Measurements from ENCODE around the gene XXYLT1.
A peak's percentile ranks its signal among the peaks of the same experiment; 100 is the strongest.

XXYLT1 gene

DNA sequence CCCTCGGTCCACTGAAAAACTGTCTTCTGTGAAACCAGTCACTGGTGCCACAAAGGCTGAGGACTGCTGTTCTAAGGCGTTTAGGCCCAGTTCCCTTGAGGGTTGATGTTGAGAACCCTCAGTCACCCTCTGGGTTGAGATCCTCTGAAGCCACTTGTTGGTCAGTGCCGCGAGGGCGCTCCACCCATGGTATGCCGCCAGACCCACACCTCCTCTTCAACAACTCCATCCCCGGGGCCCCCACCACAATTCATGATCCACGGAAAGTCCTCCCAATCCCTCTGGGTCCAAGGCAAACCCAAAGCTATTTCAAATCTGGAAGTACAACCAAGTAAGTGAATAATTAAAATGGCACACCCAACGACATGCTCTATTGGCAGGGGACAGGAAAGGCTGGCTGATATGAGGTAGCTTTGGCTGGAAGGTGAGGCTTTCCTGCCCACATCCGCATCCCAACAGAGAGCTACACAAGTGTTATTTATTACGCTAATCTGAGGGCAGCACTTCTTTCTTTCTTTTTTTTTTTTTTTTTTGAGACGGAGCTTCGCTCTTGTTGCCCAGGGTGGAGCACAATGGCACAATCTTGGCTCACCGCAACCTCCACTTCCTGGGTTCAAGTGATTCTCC lies 58.1 kb downstream of the XXYLT1 start:
- DNase-seq (ENCODE audit: low read depth) = no peak
- no peak overlapping the region for H3K4me3 ChIP-seq (ENCODE audit: low read depth, low read length)

DNA sequence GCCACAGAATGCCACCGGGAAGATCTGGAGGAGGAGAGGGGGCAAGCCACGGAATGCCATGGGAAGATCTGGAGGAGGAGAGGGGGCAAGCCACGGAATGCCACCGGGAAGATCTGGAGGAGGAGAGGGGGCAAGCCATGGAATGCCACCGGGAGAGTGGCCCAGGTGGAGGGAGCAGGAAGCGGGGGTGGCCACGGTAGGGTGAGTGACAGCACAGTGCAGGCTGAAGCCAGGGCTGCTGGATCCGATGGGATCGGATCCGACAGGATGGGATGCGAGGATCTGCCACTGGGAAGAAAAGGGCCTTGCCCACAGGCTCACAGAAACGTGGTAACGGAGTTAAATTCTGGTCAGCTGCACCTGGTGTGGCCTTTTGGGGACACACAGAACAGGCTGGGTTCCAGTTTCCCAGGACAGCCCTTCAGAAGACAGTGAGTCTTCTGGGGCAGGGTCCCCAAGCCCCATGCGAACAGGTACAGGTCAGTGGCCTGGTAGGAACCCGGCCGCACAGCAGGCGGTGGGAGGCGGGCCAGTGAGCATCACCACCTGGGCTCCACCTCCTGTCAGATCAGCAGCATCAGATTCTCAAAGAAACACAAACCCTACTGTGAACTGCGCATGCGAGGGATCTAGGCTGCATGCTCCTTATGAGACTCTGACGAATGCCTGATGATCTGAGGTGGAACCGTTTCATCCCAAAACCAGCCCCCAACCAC lies 58.8 kb downstream of the XXYLT1 start:
- no peak for DNase-seq (ENCODE audit: low read depth)
- H3K4me3 ChIP-seq (ENCODE audit: low read depth, low read length) = no peak overlapping the region

DNA sequence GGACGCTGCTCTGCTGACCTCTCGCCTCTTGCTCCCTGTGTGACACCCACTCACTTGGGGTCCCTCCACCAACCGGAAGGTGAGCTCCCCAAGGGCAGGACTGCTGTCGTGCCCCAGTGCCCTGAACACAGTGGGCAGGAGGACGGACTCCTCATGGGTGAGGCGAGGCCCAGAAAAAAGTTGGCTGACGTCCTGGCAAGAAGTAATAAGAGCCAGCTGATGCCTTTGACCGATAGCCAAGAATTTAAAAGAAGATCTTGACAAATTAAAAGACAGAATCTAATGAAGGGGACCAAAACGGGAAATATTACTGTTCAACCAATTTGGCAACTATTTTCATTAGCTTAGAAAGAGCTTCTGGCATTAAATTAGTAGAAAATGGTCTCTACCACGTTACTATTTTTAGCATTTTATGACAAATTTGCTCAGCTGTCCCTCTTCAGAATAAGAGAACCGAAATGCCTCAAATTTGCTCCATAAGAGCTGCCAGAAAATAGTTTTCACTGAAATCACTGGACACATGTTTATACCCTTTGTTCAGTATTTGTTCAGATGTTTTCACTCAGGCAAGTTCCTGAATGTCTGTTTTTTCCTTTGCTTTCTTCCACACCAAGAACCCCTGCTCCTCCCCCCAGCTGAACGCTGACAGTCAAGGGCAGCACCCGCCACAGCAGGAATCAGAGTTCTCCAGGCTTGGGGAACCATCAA lies 60.5 kb downstream of the XXYLT1 start:
- H3K4me3 ChIP-seq (ENCODE audit: low read depth, low read length) = peak overlapping the region; percentile 7
- peak; percentile 75 for DNase-seq (ENCODE audit: low read depth)

DNA sequence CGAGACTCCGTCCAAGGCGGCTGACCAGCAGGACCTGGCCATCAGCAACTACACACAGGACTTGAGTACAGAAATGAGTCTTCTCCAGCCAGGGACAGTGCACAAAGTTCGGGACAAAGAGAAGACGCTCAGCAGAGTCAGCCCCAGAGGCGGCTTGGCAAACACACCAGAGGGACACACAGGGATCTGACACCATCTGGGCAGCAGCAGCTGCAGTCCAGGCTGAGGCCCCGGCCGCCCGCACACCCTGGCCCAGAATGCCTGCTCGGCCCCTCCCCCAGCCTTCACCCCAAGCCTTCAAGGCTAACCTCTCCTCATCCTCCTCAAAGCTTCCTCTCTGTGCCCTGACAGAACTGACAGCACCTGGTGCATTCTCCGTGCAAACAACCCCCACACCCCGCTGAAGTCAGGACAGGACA lies 61.1 kb downstream of the XXYLT1 start:
- peak overlapping the region; percentile 7 for H3K4me3 ChIP-seq (ENCODE audit: low read depth, low read length)
- no peak for DNase-seq (ENCODE audit: low read depth)

DNA sequence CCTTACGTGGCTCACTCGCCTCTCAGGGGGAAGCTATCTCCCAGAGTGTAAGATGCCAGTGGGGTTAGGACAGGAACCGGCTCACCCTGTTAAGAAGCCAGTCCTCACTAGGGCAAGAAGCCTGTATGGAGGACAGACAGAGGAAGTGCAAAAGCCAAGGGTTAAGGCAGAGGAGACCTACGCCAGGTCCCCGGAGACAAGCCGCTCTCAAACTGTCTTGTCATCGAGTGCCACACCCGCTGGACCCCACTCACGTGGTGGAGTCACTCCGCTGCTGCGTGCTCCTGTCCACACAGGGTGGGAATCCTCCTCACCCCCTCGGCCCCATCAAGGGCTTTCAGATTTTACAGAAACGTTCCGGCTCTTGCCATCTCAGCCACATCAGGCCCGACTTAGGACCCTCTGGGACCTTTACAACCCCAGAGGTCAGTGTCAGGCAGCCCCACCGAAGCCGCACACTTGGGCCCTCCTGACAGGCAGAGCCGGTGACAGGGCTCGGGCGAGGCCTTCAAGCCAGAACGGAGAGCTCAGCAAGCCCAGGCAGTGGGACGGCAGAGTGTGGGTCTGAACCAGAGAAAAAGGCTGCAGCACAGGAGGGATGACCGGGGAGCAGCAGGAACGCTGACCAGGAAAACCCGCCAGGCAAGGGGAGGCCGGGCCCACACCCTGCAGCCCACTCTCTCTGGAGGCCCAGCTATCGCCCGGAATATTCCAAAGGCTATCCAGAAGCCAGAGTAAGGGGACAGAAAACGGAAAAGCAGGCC lies 61.7 kb downstream of the XXYLT1 start:
- peak overlapping the region; percentile 7 for H3K4me3 ChIP-seq (ENCODE audit: low read depth, low read length)
- DNase-seq (ENCODE audit: low read depth) = no peak

DNA sequence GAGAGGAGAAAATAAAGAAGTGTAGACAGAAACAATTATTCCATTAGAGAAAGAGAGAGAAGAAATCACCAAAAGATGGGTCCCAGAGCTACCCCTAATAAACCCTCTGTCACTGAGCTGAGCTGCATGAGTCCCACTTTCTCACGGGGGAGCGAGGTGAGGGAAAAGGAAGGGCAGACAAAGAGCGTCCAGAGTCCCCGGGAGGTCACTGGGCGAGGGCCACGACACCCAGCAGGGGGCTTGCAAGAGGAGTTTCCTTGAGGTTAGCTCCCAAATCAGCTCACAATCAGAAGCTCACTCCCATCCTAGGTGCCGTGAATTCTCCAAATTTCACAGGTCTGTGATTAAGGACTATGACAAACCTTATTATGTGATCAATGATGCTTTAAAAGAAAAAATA lies 62.3 kb downstream of the XXYLT1 start:
- no peak overlapping the region for H3K4me3 ChIP-seq (ENCODE audit: low read depth, low read length)
- DNase-seq (ENCODE audit: low read depth) = no peak

DNA sequence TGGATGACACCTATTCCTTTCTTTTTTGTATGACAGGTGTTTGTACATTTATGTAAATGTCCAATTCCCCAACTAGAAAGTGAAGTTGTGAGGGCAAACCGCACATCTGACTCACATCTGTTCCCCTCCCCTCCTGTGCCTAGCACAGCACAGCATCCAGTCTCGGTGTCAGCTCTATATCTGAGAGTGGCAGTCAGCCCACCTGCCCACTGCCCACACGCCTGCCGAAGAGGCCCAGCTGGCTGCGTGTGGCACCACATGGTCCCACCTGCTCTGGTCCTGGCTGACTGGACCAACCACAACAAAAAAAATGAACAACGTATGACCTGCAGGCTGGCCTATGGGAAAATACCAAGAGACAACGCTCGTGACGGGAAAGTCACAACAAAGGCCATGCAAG lies 62.8 kb downstream of the XXYLT1 start:
- H3K4me3 ChIP-seq (ENCODE audit: low read depth, low read length) = no peak overlapping the region

DNA sequence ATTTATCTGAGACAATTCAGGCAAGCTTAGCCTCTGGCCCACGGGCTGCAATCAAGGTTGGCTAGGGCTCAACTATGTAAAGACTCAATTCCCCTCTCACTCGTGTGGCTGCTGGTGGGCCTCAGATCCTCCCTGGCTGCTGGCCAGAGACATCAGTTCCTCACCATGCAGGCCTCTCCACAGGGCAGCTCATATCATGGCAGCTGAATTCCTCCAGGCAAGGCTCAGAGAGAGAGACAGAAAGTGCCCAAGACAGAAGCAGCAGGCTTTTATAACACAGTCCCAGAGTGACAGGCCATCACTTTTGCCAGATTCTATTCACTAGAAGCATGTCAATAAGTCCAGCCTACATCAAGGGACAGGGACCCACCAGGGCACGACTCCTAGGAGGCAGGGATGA lies 63.2 kb downstream of the XXYLT1 start:
- H3K4me3 ChIP-seq (ENCODE audit: low read depth, low read length) = no peak overlapping the region
- DNase-seq (ENCODE audit: low read depth) = no peak

More for the DNA sequence above, 62.8 kb downstream of the XXYLT1 start:
- no peak for DNase-seq (ENCODE audit: low read depth)

DNA sequence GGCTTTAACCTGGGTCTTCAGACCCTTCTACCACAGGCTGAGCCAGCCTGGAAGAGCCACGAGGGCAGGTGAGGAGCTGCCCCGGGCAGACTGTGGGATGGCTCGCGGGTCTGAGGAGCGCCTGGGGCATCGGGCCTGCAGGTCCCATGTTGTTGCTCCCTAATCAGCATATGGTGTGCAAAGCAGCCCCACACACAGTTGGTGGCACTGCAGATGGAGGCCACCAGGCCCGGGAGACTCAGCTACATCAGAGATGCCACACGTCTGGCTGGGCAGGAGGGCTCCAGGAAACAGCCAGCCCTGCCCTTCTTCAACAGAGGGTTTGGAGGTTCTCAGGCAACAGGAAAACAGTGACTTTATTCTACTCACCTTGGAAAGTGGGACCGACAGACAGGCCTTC lies 63.9 kb downstream of the XXYLT1 start:
- no peak for DNase-seq (ENCODE audit: low read depth)
- no peak overlapping the region for H3K4me3 ChIP-seq (ENCODE audit: low read depth, low read length)

DNA sequence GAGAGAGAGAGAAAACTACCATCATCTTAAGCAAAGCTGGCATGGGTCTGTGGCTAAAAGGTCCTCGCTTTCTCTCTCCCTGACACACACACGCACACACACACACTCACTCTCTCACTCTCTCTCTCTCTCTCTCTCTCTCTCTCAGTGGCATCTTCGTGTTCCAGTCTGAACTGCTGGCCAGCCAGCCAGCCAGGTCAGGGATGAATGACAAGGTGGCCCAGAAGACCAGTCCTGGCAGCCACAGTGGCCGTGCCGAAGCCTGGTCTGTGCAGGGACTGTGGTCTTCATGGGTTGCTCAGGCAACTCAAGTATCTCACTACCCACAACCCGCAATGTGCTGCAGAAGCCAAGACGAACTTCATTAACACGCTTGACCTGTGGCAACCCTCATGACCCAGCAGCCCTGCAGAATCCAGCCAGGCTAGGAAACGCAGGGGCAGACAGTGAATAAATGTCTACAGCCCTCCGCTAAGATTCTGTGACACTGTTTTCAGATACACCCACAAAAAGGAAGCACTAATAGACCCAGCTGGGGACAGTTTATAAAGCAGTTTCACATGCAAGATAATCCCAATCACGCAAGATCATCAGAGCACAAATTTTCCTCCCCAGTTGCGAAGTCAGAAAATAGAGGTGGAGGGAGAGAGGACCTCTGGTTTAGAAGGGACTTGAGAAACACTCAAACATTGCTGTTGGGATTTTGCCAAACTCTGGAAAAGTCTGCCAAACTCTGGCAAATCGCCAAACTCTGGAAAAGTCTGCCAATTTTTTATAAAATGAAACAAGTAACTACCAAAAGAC lies 66.4 kb downstream of the XXYLT1 start:
- no peak overlapping the region for H3K4me3 ChIP-seq (ENCODE audit: low read depth, low read length)
- DNase-seq (ENCODE audit: low read depth) = no peak

DNA sequence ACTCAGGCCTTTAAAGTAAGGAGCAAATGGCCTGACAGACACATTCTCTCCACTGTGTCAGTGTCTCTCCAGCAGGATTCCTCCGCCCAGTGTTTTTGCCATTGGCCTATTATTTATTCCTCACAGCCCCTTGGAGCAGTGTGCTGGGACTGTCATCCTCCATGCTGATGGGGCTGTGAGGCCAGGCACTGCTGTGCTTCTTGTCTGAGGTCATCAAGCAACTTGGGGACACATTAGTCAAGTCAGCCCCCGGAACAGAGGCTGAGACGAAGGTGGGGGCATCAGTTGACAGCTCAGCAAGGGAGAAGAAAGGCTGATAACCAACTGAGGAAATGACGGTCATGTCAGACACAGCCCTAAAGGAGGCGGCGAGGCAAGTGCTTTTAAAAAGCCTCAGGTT lies 67.4 kb downstream of the XXYLT1 start:
- no peak overlapping the region for H3K4me3 ChIP-seq (ENCODE audit: low read depth, low read length)
- no peak for DNase-seq (ENCODE audit: low read depth)

DNA sequence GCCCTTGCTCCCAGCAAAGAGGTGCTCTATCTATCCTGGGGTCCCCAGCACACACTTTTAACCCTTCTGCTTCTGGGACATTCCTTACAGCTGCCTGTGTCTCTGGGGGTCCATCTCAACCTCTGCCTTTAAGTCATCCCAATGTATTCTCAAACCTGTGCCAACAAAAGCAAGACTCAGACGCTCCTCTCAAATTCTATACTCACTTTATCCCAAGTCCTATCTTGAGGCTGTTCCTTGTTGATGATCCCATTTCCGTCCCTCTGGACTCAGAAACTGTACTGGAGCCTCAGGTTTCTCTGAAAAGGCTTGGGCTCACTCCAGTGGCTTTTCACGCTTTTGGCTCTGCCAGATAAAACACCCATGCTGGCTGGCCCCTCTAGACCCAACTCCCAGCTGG lies 69.7 kb downstream of the XXYLT1 start:
- no peak overlapping the region for H3K4me3 ChIP-seq (ENCODE audit: low read depth, low read length)
- no peak for DNase-seq (ENCODE audit: low read depth)

DNA sequence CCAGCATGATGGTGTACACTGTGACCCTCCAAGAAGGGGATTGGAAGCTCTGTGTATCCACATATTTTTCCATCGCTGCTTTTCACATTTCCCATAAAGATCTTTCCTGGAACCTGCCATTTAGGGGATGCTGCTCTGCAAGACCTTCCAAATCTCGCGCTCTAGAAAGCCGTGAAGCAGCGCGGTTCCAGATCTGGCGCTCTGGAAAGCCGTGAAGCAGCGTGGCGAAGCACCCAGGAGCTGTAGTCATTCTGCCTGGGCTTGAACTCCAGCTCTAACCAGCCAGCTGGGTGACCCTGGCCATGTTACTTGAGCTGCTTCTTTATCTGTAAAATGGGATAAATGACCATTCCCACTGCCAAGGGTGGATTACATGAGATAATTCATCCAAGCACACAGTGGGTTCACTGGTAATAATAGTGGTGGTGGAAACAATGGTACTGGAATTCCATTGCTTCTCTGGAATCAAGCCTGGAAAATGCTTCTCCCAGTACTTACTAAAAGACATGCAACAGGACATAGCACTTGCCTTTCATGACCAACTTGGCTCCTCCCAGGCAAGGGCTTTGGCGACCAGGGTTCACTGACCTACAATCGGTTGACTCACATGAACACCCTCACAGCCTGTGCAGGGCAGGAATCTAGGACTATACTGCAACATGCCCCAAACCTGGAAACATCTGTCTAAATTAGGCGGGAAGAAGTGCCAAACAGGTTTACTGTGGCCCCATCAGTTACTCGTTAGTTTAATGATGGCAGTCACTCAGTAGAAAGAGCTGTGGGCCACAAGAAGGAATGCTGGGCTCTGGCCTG lies 70.7 kb downstream of the XXYLT1 start:
- no peak for DNase-seq (ENCODE audit: low read depth)
- no peak overlapping the region for H3K4me3 ChIP-seq (ENCODE audit: low read depth, low read length)

DNA sequence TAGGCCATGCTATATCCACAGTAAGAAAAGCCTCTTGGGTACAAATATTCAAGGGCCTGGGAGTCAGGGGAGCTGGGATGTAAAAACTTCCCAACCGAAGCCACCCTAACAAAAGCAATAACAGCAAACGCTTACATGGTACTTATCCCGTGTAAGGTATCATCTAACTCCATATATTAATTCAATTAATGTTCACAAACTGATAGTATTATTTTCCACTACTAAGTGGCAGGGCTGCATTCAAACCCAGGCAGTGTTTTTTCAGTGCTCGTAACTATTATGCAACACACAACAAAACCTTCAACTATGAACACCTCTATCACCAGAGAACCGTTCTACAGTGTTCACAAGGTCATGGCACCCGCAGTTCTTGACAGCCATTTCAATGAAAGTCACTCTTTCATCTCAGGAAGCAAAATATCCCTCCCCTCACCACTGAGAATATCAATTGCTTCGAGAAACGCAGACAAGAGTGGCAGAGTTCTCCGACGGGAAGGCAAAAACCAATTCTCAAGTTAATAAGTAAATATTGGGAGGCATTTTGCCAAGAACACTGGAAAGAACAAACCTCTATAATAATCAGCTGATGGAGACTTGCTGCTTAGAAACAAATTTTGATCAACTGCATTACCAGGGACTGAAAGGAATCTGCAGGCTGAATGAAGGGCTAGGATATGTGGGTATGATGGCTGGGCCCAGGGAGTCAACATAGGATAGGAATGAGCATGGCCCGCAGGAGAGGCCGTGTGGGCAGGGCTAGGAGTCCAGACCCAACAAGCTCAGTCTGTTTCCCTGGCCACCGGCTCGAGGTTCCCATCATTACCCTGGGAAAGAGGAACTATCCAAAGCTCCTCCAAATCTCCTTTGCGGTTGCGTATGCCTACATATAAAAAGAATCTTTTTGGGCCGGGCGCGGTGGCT lies 72.3 kb downstream of the XXYLT1 start:
- no peak for DNase-seq (ENCODE audit: low read depth)
- no peak overlapping the region for H3K4me3 ChIP-seq (ENCODE audit: low read depth, low read length)

DNA sequence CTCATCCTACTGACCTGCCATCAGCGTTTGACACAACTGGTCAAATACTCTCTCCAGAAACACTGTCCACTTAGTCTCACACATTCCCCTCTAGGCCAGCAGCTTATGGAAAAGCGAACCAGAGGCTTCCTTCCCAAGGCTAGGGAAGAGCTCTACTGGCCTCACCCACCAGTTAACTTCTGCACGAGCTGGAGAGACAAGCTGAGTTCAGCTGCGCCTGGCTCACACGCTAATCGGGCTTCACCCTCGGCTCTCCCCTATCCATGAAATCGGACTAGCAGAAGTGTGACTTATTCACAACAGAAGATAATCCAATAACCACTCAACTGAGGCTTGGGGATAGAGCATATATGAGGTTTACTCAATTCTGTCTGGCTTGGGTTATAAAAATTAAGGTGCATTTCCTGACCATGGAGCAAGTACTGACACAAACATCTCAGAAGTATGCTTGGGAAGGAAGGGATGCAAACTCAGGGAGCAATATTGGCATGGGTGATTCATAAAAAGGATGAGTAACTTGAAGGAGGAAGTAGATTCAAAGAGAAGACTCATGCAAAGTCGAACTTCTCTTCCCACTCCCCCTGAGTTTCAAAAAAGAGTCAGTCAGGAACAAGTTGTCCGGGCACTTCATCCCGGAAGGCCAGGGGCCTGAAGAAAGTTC lies 73.1 kb downstream of the XXYLT1 start:
- DNase-seq (ENCODE audit: low read depth) = peak; percentile 79
- H3K4me3 ChIP-seq (ENCODE audit: low read depth, low read length) = no peak overlapping the region

DNA sequence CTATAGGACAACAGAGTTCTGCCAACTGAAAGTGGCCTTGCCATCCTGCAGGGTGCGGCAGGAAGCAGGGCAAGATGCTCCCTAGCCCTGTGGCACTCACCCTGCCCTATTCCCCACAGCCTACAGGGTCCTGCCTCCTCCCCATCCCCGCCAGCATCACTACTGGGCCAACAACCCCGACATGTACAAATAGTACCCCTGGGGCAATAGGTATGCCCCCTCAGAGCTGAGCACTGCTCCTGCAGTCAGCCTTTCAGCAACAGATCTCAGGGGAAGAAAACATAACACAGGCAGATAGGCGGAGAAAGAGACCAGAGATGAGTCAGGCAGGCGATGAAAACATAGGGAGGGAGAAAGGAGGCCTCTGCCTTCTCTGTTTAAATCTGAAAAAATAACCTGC lies 74.7 kb downstream of the XXYLT1 start:
- no peak overlapping the region for H3K4me3 ChIP-seq (ENCODE audit: low read depth, low read length)
- DNase-seq (ENCODE audit: low read depth) = no peak
